RWPE2 (cell line): ENCODE data around the gene DMRTA2.

ENCODE experiments used
- ATAC-seq: fragments of 200-7000 bp; cut with Tn5 transposase; 3 replicates; pipeline ENCODE4 v1.9.1; 2021; ENCODE audit warnings: low read depth
- DNase-seq: peaks from one replicate; pipeline ENCODE4 v3.0.0-alpha.2; 2020; ENCODE audit warnings: low spot score
- H3K27ac ChIP-seq: fragments of 450-650 bp; 2 replicates; pipeline ENCODE4 v1.5.1; 2017; ENCODE audit warnings: mild to moderate bottlenecking; ENCODE audit not compliant: poor library complexity, severe bottlenecking
- H3K27me3 ChIP-seq: fragments of 250-450 bp; sonication (Bioruptor Pico); 2 replicates; pipeline ENCODE4 v1.5.1; 2021; ENCODE audit warnings: mild to moderate bottlenecking, moderate library complexity; ENCODE audit not compliant: insufficient read depth, poor library complexity, severe bottlenecking
- H3K36me3 ChIP-seq: fragments of 250-450 bp; sonication (Bioruptor Pico); 2 replicates; pipeline ENCODE4 v1.5.1; 2020; ENCODE audit warnings: low read depth, mild to moderate bottlenecking, moderate library complexity
- H3K4me1 ChIP-seq: fragments of 250-450 bp; sonication (Bioruptor Pico); 2 replicates; pipeline ENCODE4 v1.5.1; 2021; ENCODE audit warnings: mild to moderate bottlenecking, moderate library complexity; ENCODE audit not compliant: insufficient read depth, poor library complexity, severe bottlenecking
- H3K4me3 ChIP-seq: fragments of 250-450 bp; sonication (Bioruptor Pico); 2 replicates; pipeline ENCODE4 v1.5.1; 2021; ENCODE audit warnings: mild to moderate bottlenecking, moderate library complexity; ENCODE audit not compliant: severe bottlenecking
- H3K9me3 ChIP-seq: fragments of 250-450 bp; sonication (Bioruptor Pico); 2 replicates; pipeline ENCODE4 v1.5.1; 2021; ENCODE audit warnings: mild to moderate bottlenecking, moderate library complexity; ENCODE audit not compliant: severe bottlenecking
- TF ChIP-seq, protein P1 (sequence below): fragments of 450-650 bp; IDR thresholded peaks from one replicate; pipeline ENCODE4 v1.5.1; 2017; ENCODE audit warnings: mild to moderate bottlenecking, moderate library complexity; ENCODE audit not compliant: poor library complexity, severe bottlenecking

The DMRTA2 gene

GRCh38 chr1:50422946-50423669 is at the start of gene DMRTA2:
TSS of gene DMRTA2 (minus strand) at chr1:50423443. CDS start at chr1:50421536, 1,907 bp downstream.
- no peak for ATAC-seq
- H3K4me1 ChIP-seq = no peaks in the 10 kb centered on the region
- TF ChIP-seq, protein P1, sequence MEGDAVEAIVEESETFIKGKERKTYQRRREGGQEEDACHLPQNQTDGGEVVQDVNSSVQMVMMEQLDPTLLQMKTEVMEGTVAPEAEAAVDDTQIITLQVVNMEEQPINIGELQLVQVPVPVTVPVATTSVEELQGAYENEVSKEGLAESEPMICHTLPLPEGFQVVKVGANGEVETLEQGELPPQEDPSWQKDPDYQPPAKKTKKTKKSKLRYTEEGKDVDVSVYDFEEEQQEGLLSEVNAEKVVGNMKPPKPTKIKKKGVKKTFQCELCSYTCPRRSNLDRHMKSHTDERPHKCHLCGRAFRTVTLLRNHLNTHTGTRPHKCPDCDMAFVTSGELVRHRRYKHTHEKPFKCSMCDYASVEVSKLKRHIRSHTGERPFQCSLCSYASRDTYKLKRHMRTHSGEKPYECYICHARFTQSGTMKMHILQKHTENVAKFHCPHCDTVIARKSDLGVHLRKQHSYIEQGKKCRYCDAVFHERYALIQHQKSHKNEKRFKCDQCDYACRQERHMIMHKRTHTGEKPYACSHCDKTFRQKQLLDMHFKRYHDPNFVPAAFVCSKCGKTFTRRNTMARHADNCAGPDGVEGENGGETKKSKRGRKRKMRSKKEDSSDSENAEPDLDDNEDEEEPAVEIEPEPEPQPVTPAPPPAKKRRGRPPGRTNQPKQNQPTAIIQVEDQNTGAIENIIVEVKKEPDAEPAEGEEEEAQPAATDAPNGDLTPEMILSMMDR = no peak
- DNase-seq = no peak
- no peak within 1 kb of the TSS for H3K4me3 ChIP-seq
- no peak within 1 kb of the TSS for H3K27ac ChIP-seq
- H3K9me3 ChIP-seq = no peaks in the 10 kb centered on the region
- H3K36me3 ChIP-seq = no peaks in the 10 kb centered on the region
- peaks cover 98% of the 10 kb centered on the region for H3K27me3 ChIP-seq

DNA sequence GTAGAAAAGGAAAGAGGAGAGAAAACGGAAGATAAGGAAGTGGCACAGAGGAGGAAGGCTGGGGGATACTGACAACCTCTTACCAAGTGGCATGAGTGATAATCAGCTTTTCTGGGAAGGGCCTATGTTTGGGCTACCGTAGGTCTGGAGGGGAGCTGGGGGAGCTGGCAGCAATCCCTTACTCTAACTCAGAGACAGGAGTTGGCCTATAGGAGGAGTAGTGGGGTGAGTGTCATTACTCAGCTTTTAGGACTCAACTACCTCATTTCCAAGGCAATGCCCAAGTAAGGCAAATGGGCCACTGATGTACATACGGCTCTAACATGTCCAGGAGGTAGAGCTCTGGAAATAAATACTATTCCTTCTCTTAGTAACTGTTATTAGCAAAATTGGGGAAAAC is 48.7 kb upstream of the DMRTA2 start:
- Histone ChIP-seq H3K36me3 (0 out of 2 replicates have a peak, but pooled peaks cover 13% of the 10 kb centered on the region), H3K4me3 (no peak overlapping the region), H3K4me1 (no peaks in the 10 kb centered on the region), H3K27me3 (no peaks in the 10 kb centered on the region), H3K9me3 (no peaks in the 10 kb centered on the region), H3K27ac (no peak overlapping the region)
- DNase-seq = no peak
- ATAC-seq = no peak
- TF ChIP-seq, protein P1 = no peak

GRCh38 chr1:50462964-50463363 is 39.7 kb upstream of the DMRTA2 start:
- H3K4me1 ChIP-seq = no peaks in the 10 kb centered on the region
- ATAC-seq = no peak
- H3K27me3 ChIP-seq = no peaks in the 10 kb centered on the region
- H3K27ac ChIP-seq = no peak overlapping the region
- 0 out of 2 replicates have a peak, but pooled peaks cover 7% of the 10 kb centered on the region for H3K36me3 ChIP-seq
- TF ChIP-seq, protein P1 = no peak
- no peak overlapping the region for H3K4me3 ChIP-seq
- no peaks in the 10 kb centered on the region for H3K9me3 ChIP-seq
- DNase-seq = no peak

DNA sequence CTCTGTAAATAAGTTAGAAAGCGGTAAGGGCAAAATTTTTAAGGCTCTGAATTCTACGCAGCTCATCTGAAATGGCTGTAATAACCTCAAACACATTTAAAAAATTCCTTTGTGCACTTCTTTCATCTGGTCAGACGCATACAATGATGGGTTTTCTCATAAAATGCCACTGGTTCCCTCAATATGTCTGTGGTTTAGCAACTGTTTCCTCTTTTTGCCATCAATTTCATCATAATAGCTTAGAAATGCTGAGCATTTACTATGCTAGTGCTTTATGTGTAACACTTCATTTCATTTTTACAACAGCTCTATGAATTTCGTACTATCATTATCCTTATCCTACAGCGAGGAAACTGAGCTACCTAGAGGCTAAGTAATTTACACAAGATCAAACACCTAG is 35.3 kb upstream of the DMRTA2 start:
- no peaks in the 10 kb centered on the region for H3K27me3 ChIP-seq
- H3K9me3 ChIP-seq = no peaks in the 10 kb centered on the region
- ATAC-seq = no peak
- TF ChIP-seq, protein P1 = no peak
- 0 out of 2 replicates have a peak, but pooled peaks cover 3% of the 10 kb centered on the region for H3K36me3 ChIP-seq
- no peaks in the 10 kb centered on the region for H3K4me1 ChIP-seq
- no peak for DNase-seq
- H3K27ac ChIP-seq = no peak overlapping the region
- H3K4me3 ChIP-seq = no peak overlapping the region

GRCh38 chr1:50454911-50455310 is 31.7 kb upstream of the DMRTA2 start:
- TF ChIP-seq, protein P1 = no peak
- Histone ChIP-seq H3K4me3 (no peak overlapping the region), H3K9me3 (no peaks in the 10 kb centered on the region), H3K4me1 (no peaks in the 10 kb centered on the region), H3K36me3 (no peaks in the 10 kb centered on the region; the same call in 1 of the 2 replicates), H3K27ac (no peak overlapping the region), H3K27me3 (no peaks in the 10 kb centered on the region)
- no peak for ATAC-seq
- DNase-seq = no peak
